HUES64 (cell line): ENCODE measurements around the gene GRM7.
"Not testable (repeated sequence)": the region's sequence is repeated elsewhere in the genome, so short reads cannot be mapped to it uniquely, and the experiment has no call there.

Source experiments
- H3K27ac ChIP-seq: 2 replicates; pipeline ENCODE4 v1.7.0; 2013; ENCODE audit warnings: low read depth, low read length, inconsistent platforms
- H3K27me3 ChIP-seq: 2 replicates; pipeline ENCODE4 v1.6.1; 2013; ENCODE audit warnings: mild to moderate bottlenecking, low read length; ENCODE audit not compliant: insufficient read depth
- H3K36me3 ChIP-seq: 2 replicates; pipeline ENCODE4 v1.6.1; 2013; ENCODE audit warnings: mild to moderate bottlenecking, low read length; ENCODE audit not compliant: insufficient read depth
- H3K4me1 ChIP-seq: 2 replicates; pipeline ENCODE4 v1.6.1; 2013; ENCODE audit warnings: mild to moderate bottlenecking, low read length, moderate library complexity; ENCODE audit not compliant: insufficient read depth
- H3K4me3 ChIP-seq: 2 replicates; pipeline ENCODE4 v1.5.1; 2013; ENCODE audit warnings: mild to moderate bottlenecking, low read length, moderate library complexity
- H3K9ac ChIP-seq: 2 replicates; pipeline ENCODE4 v1.6.1; 2013; ENCODE audit warnings: mild to moderate bottlenecking, low read depth, low read length
- H3K9me3 ChIP-seq: 2 replicates; pipeline ENCODE4 v1.6.1; 2013; ENCODE audit warnings: low read depth, low read length; ENCODE audit not compliant: insufficient read depth
- WGBS: fragments of 150-250, 120-280 bp; methylation state at CpG from one replicate; pipeline ENCODE4 v1.1.7; 2013; ENCODE audit warnings: missing lambda C conversion rate; 5-methylcytosine and 5-hydroxymethylcytosine counted together

GRM7 gene

DNA sequence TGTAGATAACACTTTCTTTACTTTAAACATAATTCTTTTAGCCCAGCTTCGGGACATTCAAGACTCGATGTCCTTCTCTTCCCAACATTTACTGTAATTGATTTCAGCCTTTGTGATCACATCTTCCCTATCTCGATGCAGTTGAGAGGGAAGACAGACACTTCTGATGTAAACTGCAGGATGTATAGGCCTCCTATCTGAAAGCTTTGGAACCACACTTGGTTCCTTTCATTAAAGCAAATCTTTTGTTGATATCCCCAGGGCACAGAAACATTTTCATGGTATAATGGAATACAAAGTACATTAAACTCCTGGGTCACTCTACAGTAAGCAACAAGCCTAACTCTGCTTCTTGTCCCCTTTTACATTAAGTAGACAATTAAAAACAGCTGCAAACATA lies 6.4 kb downstream of the GRM7 start:
- H3K27me3 ChIP-seq = peaks cover 38% of the 10 kb centered on the region
- H3K4me3 ChIP-seq = no peak overlapping the region
- H3K4me1 ChIP-seq = no peaks in the 10 kb centered on the region
- H3K9me3 ChIP-seq = no peaks in the 10 kb centered on the region
- WGBS = 88% methylated on average over 3 of the region's 3 CpGs
- no peak overlapping the region for H3K9ac ChIP-seq
- H3K27ac ChIP-seq = no peak overlapping the region
- no peaks in the 10 kb centered on the region for H3K36me3 ChIP-seq

DNA sequence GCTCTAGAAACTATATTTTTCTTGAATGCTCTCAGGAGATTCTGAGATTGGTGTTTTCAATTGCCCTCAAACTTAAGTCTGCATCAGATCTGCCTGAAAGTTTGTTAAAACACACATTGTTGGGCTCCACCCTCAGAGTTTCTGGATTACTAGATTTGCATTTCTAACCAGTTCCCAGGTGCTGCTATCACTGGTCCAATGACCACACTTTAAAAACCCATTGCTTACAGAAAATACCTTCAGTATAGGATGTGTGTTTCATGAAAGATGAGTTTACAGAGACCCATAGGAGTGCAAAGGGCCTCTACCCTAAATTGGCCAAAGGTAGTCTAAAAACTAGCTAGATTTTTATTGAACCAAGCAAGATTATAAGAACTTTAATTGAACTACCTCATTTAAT lies 17.8 kb downstream of the GRM7 start:
- Histone ChIP-seq H3K27ac (no peak overlapping the region), H3K4me1 (no peaks in the 10 kb centered on the region), H3K9ac (no peak overlapping the region), H3K9me3 (no peaks in the 10 kb centered on the region), H3K4me3 (no peak overlapping the region), H3K27me3 (no peaks in the 10 kb centered on the region), H3K36me3 (no peaks in the 10 kb centered on the region)

DNA sequence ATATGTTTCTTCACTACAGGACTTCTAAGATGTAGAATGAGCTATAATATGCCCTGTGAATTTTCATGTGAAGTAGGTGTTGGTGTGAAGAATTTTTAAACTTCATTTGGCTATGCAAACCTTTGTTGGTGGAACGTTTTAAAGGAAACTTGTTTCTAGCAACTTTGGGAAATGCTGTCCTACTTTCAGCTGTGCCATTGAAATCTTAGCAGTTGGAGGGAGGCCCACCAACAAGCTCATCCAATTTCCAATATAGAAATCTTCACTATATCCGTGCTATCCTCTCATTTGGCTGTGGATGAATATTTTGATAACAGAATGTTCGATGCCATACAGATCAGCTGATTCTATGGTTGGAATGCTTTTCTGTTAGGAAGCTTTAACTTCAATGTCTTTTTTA lies 51.3 kb downstream of the GRM7 start:
- Histone ChIP-seq H3K36me3 (no peaks in the 10 kb centered on the region), H3K4me3 (no peak overlapping the region), H3K9ac (no peak overlapping the region), H3K4me1 (no peaks in the 10 kb centered on the region), H3K9me3 (no peaks in the 10 kb centered on the region), H3K27me3 (no peaks in the 10 kb centered on the region), H3K27ac (no peak overlapping the region)
- WGBS = 93% methylated on average over 2 of the region's 3 CpGs

DNA sequence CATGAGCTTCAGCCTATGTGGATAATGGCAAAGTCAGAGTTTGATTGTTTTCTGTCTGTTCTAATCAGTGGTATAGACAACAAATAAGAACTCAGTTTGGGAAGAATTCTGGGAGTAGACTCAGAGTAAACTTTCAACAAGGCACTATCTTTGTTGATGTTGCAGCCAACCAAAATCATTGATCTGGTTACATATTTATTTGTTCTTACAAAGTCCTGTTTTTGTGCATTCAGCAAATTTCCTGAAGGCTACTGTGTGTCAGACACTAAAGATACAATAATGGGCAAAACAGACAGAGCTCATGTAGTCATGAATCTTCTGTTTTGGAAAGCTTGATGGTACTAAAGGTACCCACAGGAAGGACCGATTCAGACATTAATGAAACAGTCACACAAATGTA lies 55.0 kb downstream of the GRM7 start:
- Histone ChIP-seq H3K36me3 (no peaks in the 10 kb centered on the region), H3K4me3 (no peak overlapping the region), H3K27ac (no peak overlapping the region), H3K27me3 (no peaks in the 10 kb centered on the region), H3K4me1 (no peaks in the 10 kb centered on the region), H3K9ac (no peak overlapping the region), H3K9me3 (no peaks in the 10 kb centered on the region)
- 100% methylated on average over 1 of the region's 1 CpG for WGBS

DNA sequence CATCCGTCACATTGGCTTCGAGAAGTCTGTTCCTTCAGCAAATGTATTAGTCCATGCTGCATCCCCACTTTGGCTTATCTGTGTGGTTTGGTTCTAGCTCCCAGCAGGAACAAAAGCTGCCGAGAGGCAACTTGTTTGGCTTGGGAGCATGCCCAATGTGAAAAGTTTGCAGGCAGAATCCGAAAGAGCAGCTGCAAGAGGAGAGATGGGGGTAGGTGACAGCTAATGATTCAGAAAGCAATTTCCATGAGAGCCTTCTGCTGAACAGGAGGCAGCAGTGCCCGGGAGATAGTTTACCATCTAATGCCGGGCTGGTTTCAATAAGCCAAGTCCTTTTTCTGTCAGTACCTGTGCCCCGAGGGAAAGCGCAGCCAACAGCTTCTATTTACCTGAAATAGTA lies 60.2 kb downstream of the GRM7 start:
- no peak overlapping the region for H3K9ac ChIP-seq
- no peaks in the 10 kb centered on the region for H3K9me3 ChIP-seq
- H3K27ac ChIP-seq = no peak overlapping the region
- H3K4me3 ChIP-seq = no peak overlapping the region
- WGBS = 90% methylated on average over 8 of the region's 8 CpGs
- no peaks in the 10 kb centered on the region for H3K27me3 ChIP-seq
- H3K4me1 ChIP-seq = no peaks in the 10 kb centered on the region
- H3K36me3 ChIP-seq = no peaks in the 10 kb centered on the region

DNA sequence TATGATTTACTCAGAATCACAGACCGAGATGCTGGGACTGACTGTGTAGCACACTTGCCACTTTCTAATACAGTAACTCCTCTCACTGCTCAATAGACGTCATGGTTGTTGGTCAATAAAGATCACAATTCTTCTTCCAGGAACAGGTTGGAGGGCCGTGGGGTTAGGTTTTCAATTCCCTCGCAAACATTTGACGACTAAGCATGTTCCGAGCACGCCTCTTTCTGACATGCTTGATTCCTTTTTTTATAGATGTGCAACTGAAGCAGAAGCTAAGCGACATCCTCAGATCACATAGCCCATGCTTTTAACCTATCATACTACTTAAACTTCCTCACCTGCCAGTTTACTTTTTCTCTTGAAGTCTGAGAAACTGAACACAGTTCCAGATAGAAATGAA lies 61.0 kb downstream of the GRM7 start:
- H3K27me3 ChIP-seq = no peaks in the 10 kb centered on the region
- no peaks in the 10 kb centered on the region for H3K9me3 ChIP-seq
- no peaks in the 10 kb centered on the region for H3K4me1 ChIP-seq
- 89% methylated on average over 8 of the region's 8 CpGs for WGBS
- no peak overlapping the region for H3K27ac ChIP-seq
- H3K4me3 ChIP-seq = no peak overlapping the region
- no peaks in the 10 kb centered on the region for H3K36me3 ChIP-seq
- H3K9ac ChIP-seq = no peak overlapping the region

DNA sequence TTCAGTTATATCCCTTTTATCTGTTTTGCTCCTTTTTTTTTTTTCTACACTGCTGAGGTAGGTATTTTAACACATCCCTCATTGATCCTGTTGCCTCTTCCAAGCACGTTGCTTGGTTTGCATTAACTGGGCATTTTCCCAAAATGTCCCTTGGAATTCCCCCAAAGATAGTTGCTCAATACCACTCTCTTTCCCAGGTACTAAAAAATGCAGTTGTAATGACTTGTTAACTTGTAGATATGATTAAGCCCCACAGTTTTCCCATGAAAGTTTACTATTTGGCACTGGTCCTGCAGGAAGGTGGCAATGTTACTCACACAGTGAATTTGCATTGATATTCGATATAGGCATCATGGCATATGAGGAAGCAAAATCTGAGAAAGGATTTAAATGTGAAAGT lies 67.1 kb downstream of the GRM7 start:
- H3K4me3 ChIP-seq = no peak overlapping the region
- no peaks in the 10 kb centered on the region for H3K36me3 ChIP-seq
- H3K27ac ChIP-seq = no peak overlapping the region
- no peaks in the 10 kb centered on the region for H3K27me3 ChIP-seq
- no peaks in the 10 kb centered on the region for H3K4me1 ChIP-seq
- 94% methylated on average over 2 of the region's 2 CpGs for WGBS
- no peaks in the 10 kb centered on the region for H3K9me3 ChIP-seq
- no peak overlapping the region for H3K9ac ChIP-seq

DNA sequence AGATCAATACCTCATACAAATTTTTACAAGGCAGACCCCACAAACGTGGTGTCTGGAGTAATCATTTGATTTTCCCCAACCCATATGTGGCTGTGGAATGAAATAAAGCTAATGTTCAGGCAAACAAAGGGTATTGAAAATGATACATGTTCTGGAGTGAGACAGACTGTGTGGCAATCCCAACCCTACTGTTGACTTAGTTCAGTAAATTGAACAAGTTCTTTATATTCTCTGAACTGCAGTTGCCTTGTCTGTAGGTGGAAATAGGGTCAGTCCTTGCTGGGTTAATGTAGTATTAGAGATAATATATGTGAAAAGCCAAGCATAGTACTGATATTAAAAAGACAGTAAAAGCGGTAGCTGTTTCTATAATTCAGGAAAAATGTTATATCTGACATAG lies 69.0 kb downstream of the GRM7 start:
- Histone ChIP-seq H3K9ac (no peak overlapping the region), H3K27me3 (no peaks in the 10 kb centered on the region), H3K27ac (no peak overlapping the region), H3K4me1 (no peaks in the 10 kb centered on the region), H3K36me3 (no peaks in the 10 kb centered on the region), H3K9me3 (no peaks in the 10 kb centered on the region), H3K4me3 (no peak overlapping the region)
- 90% methylated on average over 2 of the region's 2 CpGs for WGBS

DNA sequence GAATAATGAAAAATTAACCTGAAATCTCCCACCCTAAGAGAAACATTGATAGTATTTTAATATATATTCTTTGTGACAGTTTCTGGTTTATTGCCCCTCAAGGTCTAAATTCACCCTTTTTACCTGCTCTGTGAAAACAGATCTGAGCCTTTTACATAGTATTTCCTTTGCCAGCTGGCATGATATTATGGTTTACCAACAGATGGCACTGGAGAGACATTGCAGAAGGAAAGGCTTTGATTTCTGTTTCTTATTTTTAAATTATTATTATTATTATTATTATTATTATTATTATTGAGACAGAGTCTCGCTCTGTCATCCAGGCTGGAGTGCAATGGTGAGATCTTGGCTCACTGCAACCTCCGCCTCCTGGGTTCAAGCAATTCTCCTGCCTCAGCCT lies 74.5 kb downstream of the GRM7 start:
- not testable (repeated sequence) for H3K4me3 ChIP-seq, H3K27me3 ChIP-seq, H3K9ac ChIP-seq, H3K27ac ChIP-seq, H3K4me1 ChIP-seq, H3K36me3 ChIP-seq, H3K9me3 ChIP-seq
- WGBS = 94% methylated on average over 2 of the region's 2 CpGs

DNA sequence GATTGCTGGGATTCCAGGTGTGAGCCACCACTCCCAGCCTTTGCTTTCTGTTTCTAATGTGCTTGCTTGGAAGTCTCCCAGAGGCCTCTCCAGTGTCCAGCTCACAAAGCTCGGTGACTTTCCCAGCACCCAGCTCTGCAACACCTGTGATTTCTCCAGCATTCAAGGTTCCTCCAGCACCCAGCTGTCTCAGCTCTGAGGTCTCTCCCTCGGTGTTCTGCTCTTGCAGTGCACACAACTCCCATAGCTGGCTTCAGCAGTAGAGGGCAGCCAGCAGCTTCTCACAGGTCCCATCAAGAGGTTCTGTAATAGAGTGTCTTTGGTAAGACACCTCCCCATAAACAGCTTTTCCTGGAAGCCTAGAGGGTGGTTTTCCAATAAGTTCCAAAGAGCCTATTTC lies 75.1 kb downstream of the GRM7 start:
- no peak overlapping the region for H3K27ac ChIP-seq
- H3K9ac ChIP-seq = no peak overlapping the region
- no peaks in the 10 kb centered on the region for H3K9me3 ChIP-seq
- H3K27me3 ChIP-seq = no peaks in the 10 kb centered on the region
- no peak overlapping the region for H3K4me3 ChIP-seq
- no peaks in the 10 kb centered on the region for H3K4me1 ChIP-seq
- 96% methylated on average over 2 of the region's 2 CpGs for WGBS
- no peaks in the 10 kb centered on the region for H3K36me3 ChIP-seq

DNA sequence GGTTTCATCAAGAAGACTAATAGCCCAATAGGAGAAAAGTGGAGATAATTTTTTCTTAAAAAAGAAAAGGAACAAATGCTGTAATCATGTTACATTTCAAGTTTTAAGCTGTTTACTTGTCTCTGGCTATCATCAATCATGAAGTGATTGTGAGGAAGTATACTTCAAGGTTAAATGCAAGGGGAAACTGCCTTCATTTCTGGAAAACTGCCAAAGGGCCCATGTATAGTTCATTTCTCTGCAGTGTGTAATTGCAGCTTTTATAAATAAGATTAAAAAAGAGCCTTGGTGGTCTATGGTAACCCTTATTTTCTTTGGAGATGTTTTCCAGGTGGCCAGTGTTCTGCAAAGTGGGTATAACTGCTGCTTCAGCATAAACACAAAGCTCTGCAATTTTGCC lies 101.9 kb downstream of the GRM7 start:
- Histone ChIP-seq H3K27me3 (peaks cover 3% of the 10 kb centered on the region; the same call in 1 of the 2 replicates), H3K9me3 (no peaks in the 10 kb centered on the region), H3K27ac (no peak overlapping the region), H3K9ac (no peak overlapping the region), H3K4me3 (no peak overlapping the region), H3K36me3 (no peaks in the 10 kb centered on the region), H3K4me1 (no peaks in the 10 kb centered on the region; the same call in 1 of the 2 replicates)

DNA sequence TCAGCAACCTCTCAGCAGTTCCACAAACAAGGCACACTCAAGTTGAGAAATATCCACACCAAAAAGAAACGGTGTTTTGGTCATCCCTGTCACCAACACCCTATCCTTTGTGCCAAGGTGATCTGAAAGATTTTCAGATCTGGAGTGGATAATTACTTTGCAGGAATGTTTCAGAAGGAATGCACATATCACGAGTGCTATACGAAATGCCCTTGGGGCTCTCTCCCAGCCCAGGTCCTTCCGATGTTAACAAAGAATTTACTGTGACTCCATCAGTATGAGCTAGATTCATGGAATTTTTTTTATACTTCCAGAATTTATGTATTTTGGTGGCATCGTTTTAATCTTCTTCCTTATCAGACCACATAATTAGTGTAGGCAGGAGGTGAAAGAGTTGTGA lies 105.0 kb downstream of the GRM7 start:
- Histone ChIP-seq H3K27ac (no peak overlapping the region), H3K9me3 (no peaks in the 10 kb centered on the region), H3K4me3 (no peak overlapping the region), H3K9ac (no peak overlapping the region), H3K27me3 (peaks cover 3% of the 10 kb centered on the region; the same call in 1 of the 2 replicates), H3K36me3 (no peaks in the 10 kb centered on the region), H3K4me1 (peaks cover 3% of the 10 kb centered on the region; the same call in 1 of the 2 replicates)
- 92% methylated on average over 4 of the region's 5 CpGs for WGBS
